Esophagus muscularis mucosa (tissue), 3 donors: ENCODE measurements around the gene TNC.

Experiments used
- CTCF ChIP-seq, 3 experiments: fragments of 200-600 bp in 2 of 3; fragments of 450-650 bp in 1 of 3; sonication (generic) in 2 of 3; IDR thresholded peaks; one replicate each; pipeline ENCODE4 v1.5.1; 2017 to 2019; ENCODE audit warnings: antibody characterized with exemption in 3 of 3, mild to moderate bottlenecking in 2 of 3, moderate library complexity in 1 of 3
- POLR2A ChIP-seq: fragments of 450-650 bp; IDR thresholded peaks from one replicate; pipeline ENCODE4 v1.6.1; 2017; ENCODE audit warnings: antibody characterized with exemption, moderate library complexity, mild to moderate bottlenecking, low read depth

GRCh38 chr9:115118879-115119218 lies 892 bp upstream of the TNC start:
- TF ChIP-seq CTCF (IDR thresholded peaks at IDR 0.05) (no peak), POLR2A (no peak)
